ENCODE measurements around the gene SSX2. TPM values are rescaled to one million over a fixed set of nuclear protein-coding genes. Genes with fewer than 3 reads are reported as not detected.
"Not testable (repeated sequence)": the region's sequence is repeated elsewhere in the genome, so short reads cannot be mapped to it uniquely, and the experiment has no call there.

The SSX2 gene
- total and polyA plus RNA-seq, 2 donors (not counting 1 experiment from before 2014, with no cell fraction given) = not detected

GRCh38 chrX:52655475-52655874 lies 51.5 kb downstream of the SSX2 start:
- H2AFZ ChIP-seq (ENCODE audit: insufficient read depth, low read depth, low read length, poor library complexity, severe bottlenecking); ATAC-seq (ENCODE audit: low read depth); H3K4me1 ChIP-seq (ENCODE audit: control insufficient read depth in 2 of 2, insufficient read depth in 2 of 2, low read length in 2 of 2); CTCF ChIA-PET; H3K4me3 Mint-ChIP-seq; H3K9me3 ChIP-seq (ENCODE audit: control extremely low read depth in 1 of 3, control insufficient read depth in 2 of 3, insufficient read depth in 1 of 3, low read length in 2 of 3); DNase-seq; H3K4me1 Mint-ChIP-seq; H3K27me3 ChIP-seq (replicated peaks in 1 of 4; ENCODE audit: control extremely low read depth in 1 of 4, control insufficient read depth in 3 of 4, insufficient read depth in 4 of 4, low read length in 3 of 4); POLR2A ChIA-PET; H3K9me3 Mint-ChIP-seq (ENCODE audit: insufficient read depth); H3K27me3 Mint-ChIP-seq; H3K27ac ChIP-seq (ENCODE audit: low read length in 2 of 2); H3K4me2 ChIP-seq (replicated peaks; ENCODE audit: low read depth, low read length, poor library complexity, severe bottlenecking); H3K79me2 ChIP-seq (ENCODE audit: control insufficient read depth, insufficient read depth, low read length); H4K20me1 ChIP-seq (ENCODE audit: control insufficient read depth, insufficient read depth, low read length, poor library complexity, severe bottlenecking); intact Hi-C loops (cut with micrococcal nuclease); H3K27ac Mint-ChIP-seq; H3K9ac ChIP-seq (ENCODE audit: low read length); H3K36me3 ChIP-seq (replicated peaks in 1 of 2; ENCODE audit: control extremely low read depth in 1 of 2, control insufficient read depth in 1 of 2, extremely low read depth in 1 of 2, insufficient read depth in 2 of 2, low read length in 1 of 2); H3K4me3 ChIP-seq (ENCODE audit: control extremely low read depth in 1 of 5, extremely low read depth in 1 of 5, insufficient read depth in 1 of 5, low read depth in 2 of 5, low read length in 4 of 5): not testable (repeated sequence)
- WGBS (ENCODE audit: insufficient coverage) = no CpG with 5 or more reads among the region's 8 CpGs

GRCh38 chrX:52654800-52655199 lies 52.2 kb downstream of the SSX2 start, which contains the start of gene SSX7:
TSS of gene SSX7 (minus strand) at chrX:52654900. CDS start at chrX:52653472, 1,428 bp downstream.
- H3K4me2 ChIP-seq (replicated peaks; ENCODE audit: low read depth, low read length, poor library complexity, severe bottlenecking); H3K27me3 Mint-ChIP-seq: not testable (repeated sequence)

DNA sequence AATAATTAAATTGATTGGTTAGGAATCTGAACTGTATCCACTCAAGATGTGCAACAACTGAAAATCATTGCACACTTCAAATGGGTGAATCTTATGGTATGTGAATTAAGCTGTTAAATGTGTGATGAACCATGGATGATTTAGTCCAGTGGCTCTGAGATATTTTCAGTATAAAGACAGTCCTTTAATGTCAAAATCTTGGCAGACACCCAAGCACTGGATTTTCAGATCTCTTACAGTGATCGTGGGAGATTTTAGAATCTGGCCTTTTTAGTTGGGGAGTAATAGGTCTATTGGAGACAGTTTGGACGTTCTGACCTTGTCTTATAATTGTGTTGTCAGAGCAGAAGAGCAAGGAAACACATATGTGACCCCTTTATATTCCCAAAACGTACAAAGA lies 56.3 kb downstream of the SSX2 start:
- H3K4me2 ChIP-seq (replicated peaks; ENCODE audit: low read depth, low read length, poor library complexity, severe bottlenecking); POLR2A ChIA-PET; H3K9me3 Mint-ChIP-seq (ENCODE audit: insufficient read depth); ATAC-seq (ENCODE audit: low read depth); H3K9me3 ChIP-seq (ENCODE audit: control extremely low read depth in 1 of 3, control insufficient read depth in 2 of 3, insufficient read depth in 1 of 3, low read length in 2 of 3); CTCF ChIA-PET; H3K4me3 ChIP-seq (ENCODE audit: control extremely low read depth in 1 of 5, extremely low read depth in 1 of 5, insufficient read depth in 1 of 5, low read depth in 2 of 5, low read length in 4 of 5); H3K27ac ChIP-seq (ENCODE audit: low read length in 2 of 2); H2AFZ ChIP-seq (ENCODE audit: insufficient read depth, low read depth, low read length, poor library complexity, severe bottlenecking); H3K9ac ChIP-seq (ENCODE audit: low read length); H3K27ac Mint-ChIP-seq; H3K27me3 Mint-ChIP-seq; H3K4me1 ChIP-seq (ENCODE audit: control insufficient read depth in 2 of 2, insufficient read depth in 2 of 2, low read length in 2 of 2); intact Hi-C loops (cut with micrococcal nuclease); H3K27me3 ChIP-seq (replicated peaks in 1 of 4; ENCODE audit: control extremely low read depth in 1 of 4, control insufficient read depth in 3 of 4, insufficient read depth in 4 of 4, low read length in 3 of 4); H3K4me1 Mint-ChIP-seq; DNase-seq; H4K20me1 ChIP-seq (ENCODE audit: control insufficient read depth, insufficient read depth, low read length, poor library complexity, severe bottlenecking); H3K4me3 Mint-ChIP-seq; H3K36me3 ChIP-seq (replicated peaks in 1 of 2; ENCODE audit: control extremely low read depth in 1 of 2, control insufficient read depth in 1 of 2, extremely low read depth in 1 of 2, insufficient read depth in 2 of 2, low read length in 1 of 2); H3K79me2 ChIP-seq (ENCODE audit: control insufficient read depth, insufficient read depth, low read length): not testable (repeated sequence)
- WGBS (ENCODE audit: insufficient coverage) = no CpG with 5 or more reads among the region's 3 CpGs

More at GRCh38 chrX:52654800-52655199, 52.2 kb downstream of the SSX2 start, which contains the start of gene SSX7:
- H3K79me2 ChIP-seq (ENCODE audit: control insufficient read depth, insufficient read depth, low read length); H3K27ac ChIP-seq (ENCODE audit: low read length in 2 of 2); H3K9me3 Mint-ChIP-seq (ENCODE audit: insufficient read depth); H3K9ac ChIP-seq (ENCODE audit: low read length); H3K27ac Mint-ChIP-seq; H3K4me3 Mint-ChIP-seq; H3K9me3 ChIP-seq (ENCODE audit: control extremely low read depth in 1 of 3, control insufficient read depth in 2 of 3, insufficient read depth in 1 of 3, low read length in 2 of 3); H3K4me1 Mint-ChIP-seq; intact Hi-C loops (cut with micrococcal nuclease); H3K36me3 ChIP-seq (replicated peaks in 1 of 2; ENCODE audit: control extremely low read depth in 1 of 2, control insufficient read depth in 1 of 2, extremely low read depth in 1 of 2, insufficient read depth in 2 of 2, low read length in 1 of 2); DNase-seq; POLR2A ChIA-PET; H2AFZ ChIP-seq (ENCODE audit: insufficient read depth, low read depth, low read length, poor library complexity, severe bottlenecking); ATAC-seq (ENCODE audit: low read depth); H4K20me1 ChIP-seq (ENCODE audit: control insufficient read depth, insufficient read depth, low read length, poor library complexity, severe bottlenecking); H3K4me3 ChIP-seq (ENCODE audit: control extremely low read depth in 1 of 5, extremely low read depth in 1 of 5, insufficient read depth in 1 of 5, low read depth in 2 of 5, low read length in 4 of 5); H3K27me3 ChIP-seq (replicated peaks in 1 of 4; ENCODE audit: control extremely low read depth in 1 of 4, control insufficient read depth in 3 of 4, insufficient read depth in 4 of 4, low read length in 3 of 4); H3K4me1 ChIP-seq (ENCODE audit: control insufficient read depth in 2 of 2, insufficient read depth in 2 of 2, low read length in 2 of 2); CTCF ChIA-PET: not testable (repeated sequence)
- 83% methylated on average over 1 of the region's 9 CpGs for WGBS (ENCODE audit: insufficient coverage)

DNA sequence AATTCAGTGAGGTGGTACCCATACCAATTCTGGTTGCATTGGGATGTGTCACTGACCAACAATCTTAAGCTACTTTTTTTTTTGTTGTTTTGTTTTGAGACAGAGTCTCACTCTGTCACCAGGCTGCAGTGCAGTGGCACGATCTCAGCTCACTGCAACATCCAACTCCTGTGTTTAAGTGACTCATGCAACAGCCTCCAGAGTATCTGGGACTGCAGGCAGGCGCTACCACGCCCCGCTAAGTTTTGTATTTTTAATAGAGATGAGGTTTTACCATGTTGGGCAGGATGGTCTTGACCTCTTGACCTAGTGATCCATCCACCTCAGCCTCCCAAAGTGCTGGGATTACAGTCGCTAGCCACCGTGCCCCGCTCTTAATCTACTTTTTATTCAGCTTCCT lies 58.0 kb downstream of the SSX2 start:
- H3K79me2 ChIP-seq (ENCODE audit: control insufficient read depth, insufficient read depth, low read length); ATAC-seq (ENCODE audit: low read depth); H3K27me3 Mint-ChIP-seq; intact Hi-C loops (cut with micrococcal nuclease); H3K4me3 Mint-ChIP-seq; H2AFZ ChIP-seq (ENCODE audit: insufficient read depth, low read depth, low read length, poor library complexity, severe bottlenecking); H3K27ac ChIP-seq (ENCODE audit: low read length in 2 of 2); H3K9me3 ChIP-seq (ENCODE audit: control extremely low read depth in 1 of 3, control insufficient read depth in 2 of 3, insufficient read depth in 1 of 3, low read length in 2 of 3); H3K4me2 ChIP-seq (replicated peaks; ENCODE audit: low read depth, low read length, poor library complexity, severe bottlenecking); H3K4me1 ChIP-seq (ENCODE audit: control insufficient read depth in 2 of 2, insufficient read depth in 2 of 2, low read length in 2 of 2); H3K27ac Mint-ChIP-seq; H4K20me1 ChIP-seq (ENCODE audit: control insufficient read depth, insufficient read depth, low read length, poor library complexity, severe bottlenecking); DNase-seq; POLR2A ChIA-PET; H3K27me3 ChIP-seq (replicated peaks in 1 of 4; ENCODE audit: control extremely low read depth in 1 of 4, control insufficient read depth in 3 of 4, insufficient read depth in 4 of 4, low read length in 3 of 4); H3K4me3 ChIP-seq (ENCODE audit: control extremely low read depth in 1 of 5, extremely low read depth in 1 of 5, insufficient read depth in 1 of 5, low read depth in 2 of 5, low read length in 4 of 5); H3K36me3 ChIP-seq (replicated peaks in 1 of 2; ENCODE audit: control extremely low read depth in 1 of 2, control insufficient read depth in 1 of 2, extremely low read depth in 1 of 2, insufficient read depth in 2 of 2, low read length in 1 of 2); H3K9ac ChIP-seq (ENCODE audit: low read length); CTCF ChIA-PET; H3K9me3 Mint-ChIP-seq (ENCODE audit: insufficient read depth); H3K4me1 Mint-ChIP-seq: not testable (repeated sequence)
- WGBS (ENCODE audit: insufficient coverage) = no CpG with 5 or more reads among the region's 7 CpGs

Data from B cell (primary cell).